ENCODE data around the gene DOC2B. TPM values are rescaled to one million over a fixed set of nuclear protein-coding genes. Genes with fewer than 3 reads are reported as not detected.
"Not testable (repeated sequence)": the region's sequence is repeated elsewhere in the genome, so short reads cannot be mapped to it uniquely, and the experiment has no call there.

Gene DOC2B
- total RNA-seq, 4 donors from 2014 or later, result 4.4 to 11.5 (median 10.6) TPM

DNA sequence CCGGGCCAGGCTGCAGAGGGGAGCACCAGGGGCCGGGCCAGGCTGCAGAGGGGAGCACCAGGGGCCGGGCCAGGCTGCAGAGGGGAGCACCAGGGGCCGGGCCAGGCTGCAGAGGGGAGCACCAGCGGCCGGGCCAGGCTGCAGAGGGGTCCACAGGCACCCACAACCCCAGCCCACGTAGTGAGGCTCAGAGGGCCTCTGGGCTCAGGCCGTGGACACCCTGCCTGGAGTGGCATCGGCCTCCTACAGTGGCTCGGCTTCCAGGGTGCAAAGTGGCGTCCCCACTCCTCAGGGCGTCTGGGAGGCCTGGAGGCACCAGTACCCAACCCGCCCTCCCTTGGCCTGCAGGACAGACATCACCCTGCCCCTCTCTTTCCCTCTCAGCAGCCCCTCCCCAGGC, 9.6 kb downstream of the DOC2B start:
- no peak for ATAC-seq
- WGBS, 2 donors (ENCODE audit: low coverage in 1 of 2), result no CpG with 5 or more reads among the region's 13 CpGs
- Histone ChIP-seq H3K9me3 (no peaks in the 10 kb centered on the region), H3K36me3 (no peaks in the 10 kb centered on the region), H3K27me3 (peaks cover 51% of the 10 kb centered on the region), H3K4me3 (no peak overlapping the region), H3K4me1 (no peaks in the 10 kb centered on the region), H3K27ac (no peak overlapping the region)
- TF ChIP-seq POLR2AphosphoS5 (IDR thresholded peaks at IDR 0.05) (no peak), EP300 (IDR thresholded peaks at IDR 0.05) (no peak), CTCF (IDR thresholded peaks at IDR 0.05) (no peak), POLR2A (IDR thresholded peaks at IDR 0.05) (no peak)

DNA sequence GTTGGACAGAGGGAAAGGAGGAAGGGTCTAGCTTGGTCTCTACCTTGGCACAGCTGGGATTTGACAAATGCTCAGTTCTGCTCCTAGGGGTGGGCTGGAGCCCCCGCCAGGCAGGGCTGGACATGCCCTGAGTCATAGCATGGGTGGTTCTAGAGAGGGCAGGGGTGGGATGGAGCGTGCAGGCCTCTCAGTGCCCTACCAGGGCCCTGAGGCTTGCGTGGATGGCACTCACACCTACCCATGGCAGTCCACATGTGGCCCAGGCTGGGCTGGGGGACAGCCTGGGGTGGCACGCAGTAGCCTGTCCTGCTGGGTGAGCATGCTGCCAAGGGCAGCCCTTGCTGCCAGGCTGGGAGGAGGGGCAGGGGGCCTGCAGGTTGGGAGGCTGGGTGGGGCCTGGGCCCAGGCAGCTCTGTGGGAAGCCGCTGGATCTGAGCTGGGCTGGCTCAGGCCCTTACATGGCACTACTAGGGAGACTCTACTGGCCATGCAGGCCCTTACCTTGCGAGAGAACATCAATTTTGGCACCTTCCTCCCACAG, 11.2 kb downstream of the DOC2B start:
- WGBS, 2 donors (ENCODE audit: low coverage in 1 of 2), result no CpG with 5 or more reads among the region's 6 CpGs
- no peak for ATAC-seq

DNA sequence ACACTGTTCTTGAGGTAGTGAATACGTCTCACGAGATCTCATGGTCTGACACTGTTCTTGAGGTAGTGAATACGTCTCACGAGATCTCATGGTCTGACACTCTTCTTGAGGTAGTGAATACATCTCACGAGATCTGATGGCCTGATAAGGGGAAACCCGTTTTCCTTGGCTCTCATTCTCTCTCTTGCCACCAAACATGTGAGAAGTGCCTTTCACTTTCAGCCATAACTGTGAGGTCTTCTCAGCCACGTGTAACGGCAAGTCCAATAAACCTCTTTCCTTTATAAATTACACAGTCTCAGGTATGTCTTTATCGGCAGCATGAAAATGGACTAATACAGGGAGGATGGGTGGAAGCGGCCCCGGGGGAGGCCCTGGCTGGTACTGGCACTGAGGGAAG, 12.8 kb downstream of the DOC2B start:
- H3K27ac ChIP-seq, ATAC-seq, H3K36me3 ChIP-seq, H3K4me1 ChIP-seq, H3K4me3 ChIP-seq, H3K9me3 ChIP-seq: not testable (repeated sequence)
- peaks cover 19% of the 10 kb centered on the region for H3K27me3 ChIP-seq
- WGBS, 2 donors (ENCODE audit: low coverage in 1 of 2), result 90 to 100% methylated on average over 1 to 10 of the region's 11 CpGs

More for the DNA sequence above, 11.2 kb downstream of the DOC2B start:
- no peaks in the 10 kb centered on the region for H3K36me3 ChIP-seq
- H3K4me3 ChIP-seq, result no peak overlapping the region
- TF ChIP-seq POLR2AphosphoS5 (IDR thresholded peaks at IDR 0.05) (no peak), CTCF (IDR thresholded peaks at IDR 0.05) (no peak), POLR2A (IDR thresholded peaks at IDR 0.05) (no peak), EP300 (IDR thresholded peaks at IDR 0.05) (no peak)
- no peaks in the 10 kb centered on the region for H3K4me1 ChIP-seq
- H3K27me3 ChIP-seq, result peaks cover 35% of the 10 kb centered on the region
- H3K27ac ChIP-seq, result no peak overlapping the region
- H3K9me3 ChIP-seq, result no peaks in the 10 kb centered on the region

GRCh38 chr17:165939-166338, 15.5 kb downstream of the DOC2B start:
- H3K27me3 ChIP-seq, result no peaks in the 10 kb centered on the region
- H3K4me1 ChIP-seq, result no peaks in the 10 kb centered on the region
- 80% methylated on average over 1 of the region's 14 CpGs; no CpG with 5 or more reads in 1 of the 2 donors for WGBS, 2 donors (ENCODE audit: low coverage in 1 of 2)
- H3K27ac ChIP-seq, result no peak overlapping the region
- no peak for ATAC-seq
- H3K36me3 ChIP-seq, result no peaks in the 10 kb centered on the region
- no peak overlapping the region for H3K4me3 ChIP-seq
- TF ChIP-seq POLR2A (IDR thresholded peaks at IDR 0.05) (no peak), POLR2AphosphoS5 (IDR thresholded peaks at IDR 0.05) (no peak), EP300 (IDR thresholded peaks at IDR 0.05) (no peak), CTCF (IDR thresholded peaks at IDR 0.05) (no peak)
- no peaks in the 10 kb centered on the region for H3K9me3 ChIP-seq

GRCh38 chr17:164303-165235, 16.9 kb downstream of the DOC2B start:
- Histone ChIP-seq H3K4me1 (no peaks in the 10 kb centered on the region), H3K9me3 (no peaks in the 10 kb centered on the region), H3K36me3 (no peaks in the 10 kb centered on the region), H3K27me3 (no peaks in the 10 kb centered on the region), H3K4me3 (no peak overlapping the region), H3K27ac (no peak overlapping the region)
- peak; percentile 50 for ATAC-seq
- WGBS, 2 donors (ENCODE audit: low coverage in 1 of 2), result 35 to 41% methylated on average over 3 to 4 of the region's 16 CpGs
- TF ChIP-seq EP300 (IDR thresholded peaks at IDR 0.05) (no peak), POLR2AphosphoS5 (IDR thresholded peaks at IDR 0.05) (no peak), CTCF (IDR thresholded peaks at IDR 0.05) (peak in 3 of 4 experiments; percentile 25 to 52 (median 29)), POLR2A (IDR thresholded peaks at IDR 0.05) (no peak)

Data from gastroesophageal sphincter (tissue), 4 donors.